Measurements from ENCODE around the gene TTBK1.

Gene TTBK1

GRCh38 chr6:43242908-43243663, at the start of gene TTBK1:
TTBK1 (plus strand) TSS chr6:43243481; CDS start chr6:43246661, 3,180 bp downstream.
- DNase-seq: peak in 7 of 14 donors; percentile 13 to 49 (median 25)

- no peak for DNase-seq
Observed at GRCh38 chr6:43193929-43194328, 49.4 kb upstream of the TTBK1 start.

GRCh38 chr6:43196337-43196736, 46.9 kb upstream of the TTBK1 start:
- no peak for DNase-seq

GRCh38 chr6:43199912-43200311, 43.4 kb upstream of the TTBK1 start:
- no peak for DNase-seq

- no peak for DNase-seq
Observed at GRCh38 chr6:43200541-43200940, 42.7 kb upstream of the TTBK1 start.

- DNase-seq: no peak
Observed at GRCh38 chr6:43202451-43202850, 40.8 kb upstream of the TTBK1 start.

GRCh38 chr6:43203029-43203717, 40.1 kb upstream of the TTBK1 start:
- DNase-seq: no peak

GRCh38 chr6:43203718-43204095, 39.6 kb upstream of the TTBK1 start:
- no peak for DNase-seq

- no peak for DNase-seq
Observed at GRCh38 chr6:43204271-43205105, 38.8 kb upstream of the TTBK1 start.

- DNase-seq: no peak
Observed at GRCh38 chr6:43205849-43206248, 37.4 kb upstream of the TTBK1 start.

- DNase-seq: no peak
Observed at GRCh38 chr6:43207286-43207685, 36.0 kb upstream of the TTBK1 start.

GRCh38 chr6:43211955-43212354, 31.3 kb upstream of the TTBK1 start:
- no peak for DNase-seq

GRCh38 chr6:43213431-43213830, 29.9 kb upstream of the TTBK1 start:
- DNase-seq: no peak

- DNase-seq: no peak
Observed at GRCh38 chr6:43215066-43215465, 28.2 kb upstream of the TTBK1 start.

- no peak for DNase-seq
Observed at GRCh38 chr6:43216200-43216599, 27.1 kb upstream of the TTBK1 start.

GRCh38 chr6:43217351-43217750, 25.9 kb upstream of the TTBK1 start:
- DNase-seq: no peak

GRCh38 chr6:43219119-43219518, 24.2 kb upstream of the TTBK1 start:
- DNase-seq: peak in 1 of 14 donors; percentile 18

- no peak for DNase-seq
Observed at GRCh38 chr6:43219814-43220213, 23.5 kb upstream of the TTBK1 start.

GRCh38 chr6:43220439-43220951, 22.8 kb upstream of the TTBK1 start:
- no peak for DNase-seq

GRCh38 chr6:43221046-43221972, 22.0 kb upstream of the TTBK1 start:
- DNase-seq: peak in 5 of 14 donors; percentile 14 to 49 (median 44)

- no peak for DNase-seq
Observed at GRCh38 chr6:43222418-43223059, 20.7 kb upstream of the TTBK1 start.

Measured in C1 segment of cervical spinal cord (tissue), 14 donors.